Neuronal stem cell (in vitro differentiated cells): ENCODE data around the gene ONECUT1.

Experiments used
- DNase-seq: peaks from one replicate; pipeline ENCODE4 v3.0.0-alpha.2; 2013; ENCODE audit warnings: low spot score
- H2AFZ ChIP-seq: one replicate; pipeline ENCODE4 v1.6.1; 2013; ENCODE audit warnings: mild to moderate bottlenecking, low read length, inconsistent platforms
- H2AK5ac ChIP-seq: 2 replicates; pipeline ENCODE4 v1.6.1; 2013; ENCODE audit warnings: low read depth, mild to moderate bottlenecking, inconsistent platforms, low read length, moderate library complexity, mixed read lengths
- H2BK120ac ChIP-seq: 2 replicates; pipeline ENCODE4 v1.6.1; 2013; ENCODE audit warnings: low read depth, mild to moderate bottlenecking, inconsistent platforms, low read length, moderate library complexity, mixed read lengths
- H2BK12ac ChIP-seq: one replicate; pipeline ENCODE4 v1.6.1; 2013; ENCODE audit warnings: low read length, inconsistent platforms
- H2BK15ac ChIP-seq: 2 replicates; pipeline ENCODE4 v1.6.1; 2013; ENCODE audit warnings: mild to moderate bottlenecking, low read length, inconsistent platforms, mixed read lengths
- H2BK5ac ChIP-seq: one replicate; pipeline ENCODE4 v1.6.1; 2013; ENCODE audit warnings: inconsistent platforms, mild to moderate bottlenecking, low read length, moderate library complexity
- H3K14ac ChIP-seq: one replicate; pipeline ENCODE4 v1.6.1; 2013; ENCODE audit warnings: low read length, inconsistent platforms
- H3K18ac ChIP-seq: 2 replicates; pipeline ENCODE4 v1.6.1; 2013; ENCODE audit warnings: low read length, inconsistent platforms
- H3K23ac ChIP-seq: 2 replicates; pipeline ENCODE4 v1.6.1; 2013; ENCODE audit warnings: low read depth, mild to moderate bottlenecking, mixed read lengths, low read length, inconsistent platforms; ENCODE audit not compliant: poor library complexity
- H3K27ac ChIP-seq: replicated peaks from 3 replicates; pipeline ENCODE4 v1.5.1; 2013; ENCODE audit warnings: low read length, inconsistent platforms
- H3K27me3 ChIP-seq, 3 experiments: 2 replicates each; pipeline ENCODE4 v1.6.1; 2013; ENCODE audit warnings: low read length in 3 of 3, mild to moderate bottlenecking in 2 of 3, inconsistent platforms in 1 of 3, low read depth in 1 of 3, mixed read lengths in 1 of 3, moderate library complexity in 1 of 3; ENCODE audit not compliant: control insufficient read depth in 3 of 3, insufficient read depth in 3 of 3
- H3K36me3 ChIP-seq, 2 donors: replicated peaks in 1 of 2; 2 replicates each; pipeline ENCODE4 v1.6.1; 2013; ENCODE audit warnings: low read length in 2 of 2; ENCODE audit not compliant: control insufficient read depth in 2 of 2, insufficient read depth in 2 of 2
- H3K4ac ChIP-seq: 2 replicates; pipeline ENCODE4 v1.6.1; 2013; ENCODE audit warnings: inconsistent platforms, mild to moderate bottlenecking, low read length, moderate library complexity
- H3K4me1 ChIP-seq, 2 donors: 1 replicate in 1 of 2; 2 replicates in 1 of 2; pipeline ENCODE4 v1.6.1; 2013; ENCODE audit warnings: low read length in 2 of 2, low read depth in 1 of 2; ENCODE audit not compliant: control insufficient read depth in 2 of 2, insufficient read depth in 1 of 2
- H3K4me2 ChIP-seq: one replicate; pipeline ENCODE4 v1.6.1; 2013; ENCODE audit warnings: mild to moderate bottlenecking, low read length, inconsistent platforms; ENCODE audit not compliant: insufficient read depth, poor library complexity, severe bottlenecking
- H3K4me3 ChIP-seq, 2 donors: 2 replicates each; pipeline ENCODE4 v1.5.1; 2013; ENCODE audit warnings: low read length in 2 of 2, mild to moderate bottlenecking in 2 of 2, inconsistent platforms in 1 of 2, moderate library complexity in 1 of 2
- H3K79me1 ChIP-seq: one replicate; pipeline ENCODE4 v1.6.1; 2013; ENCODE audit warnings: low read depth, mild to moderate bottlenecking, inconsistent platforms, low read length, moderate library complexity
- H3K9ac ChIP-seq: one replicate; pipeline ENCODE4 v1.6.1; 2013; ENCODE audit warnings: mild to moderate bottlenecking, low read depth, low read length, inconsistent platforms; ENCODE audit not compliant: poor library complexity
- H3K9me3 ChIP-seq, 2 donors: replicated peaks in 1 of 2; 2 replicates each; pipeline versions ENCODE3 to v1.6.1; 2013; ENCODE audit warnings: low read length in 2 of 2, mild to moderate bottlenecking in 2 of 2, inconsistent platforms in 1 of 2, low read depth in 1 of 2, mixed read lengths in 1 of 2, moderate library complexity in 1 of 2; ENCODE audit not compliant: control insufficient read depth in 2 of 2, insufficient read depth in 1 of 2
- H4K8ac ChIP-seq: one replicate; pipeline ENCODE4 v1.6.1; 2013; ENCODE audit warnings: low read depth, mild to moderate bottlenecking, inconsistent platforms, low read length, moderate library complexity
- H4K91ac ChIP-seq: one replicate; pipeline ENCODE4 v1.6.1; 2013; ENCODE audit warnings: low read length, low read depth, mild to moderate bottlenecking, inconsistent platforms; ENCODE audit not compliant: poor library complexity
- WGBS, 2 donors: extraction: QIAGEN DNeasy Blood & Tissue Kit; methylation state at CpG; one replicate each; pipeline ENCODE4 v1.1.7; 2013; ENCODE audit warnings: missing lambda C conversion rate in 2 of 2, mixed read lengths in 1 of 2; ENCODE audit not compliant: insufficient read length in 2 of 2, insufficient replicate concordance in 1 of 2; ENCODE audit errors: extremely low coverage in 2 of 2; 5-methylcytosine and 5-hydroxymethylcytosine counted together

Gene ONECUT1

GRCh38 chr15:52786436-52787122 lies 3.6 kb downstream of the ONECUT1 start:
- Histone ChIP-seq H3K18ac (peak overlapping the region; percentile 40), H3K27me3 (peaks cover 53 to 86% (median 73%) of the 10 kb centered on the region in 3 experiments), H3K4me1 (peaks cover 34 to 40% of the 10 kb centered on the region in 2 donors), H3K23ac (no peak overlapping the region), H3K4ac (no peak overlapping the region), H4K8ac (no peak overlapping the region), H3K79me1 (no peaks in the 10 kb centered on the region), H3K36me3 (no peaks in the 10 kb centered on the region), H2BK15ac (peak overlapping the region; percentile 21), H2AK5ac (peak overlapping the region; percentile 27), H3K9ac (no peak overlapping the region), H3K9me3 (peaks cover 0 to 2% of the 10 kb centered on the region in 2 donors), H2BK12ac (no peak overlapping the region), H3K4me3 (no peak overlapping the region), H2BK5ac (no peak overlapping the region), H3K27ac (no peak overlapping the region), H3K14ac (no peak overlapping the region), H3K4me2 (peak overlapping the region; percentile 44), H4K91ac (no peak overlapping the region), H2BK120ac (no peak overlapping the region), H2AFZ (peak overlapping the region; percentile 51)
- no CpG with 5 or more reads among the region's 28 CpGs for whole genome bisulfite sequencing, 2 donors
- peak; percentile 26 for DNase-seq

GRCh38 chr15:52785672-52786406 lies 4.3 kb downstream of the ONECUT1 start:
- H2BK15ac ChIP-seq = no peak overlapping the region
- no peak overlapping the region for H2BK12ac ChIP-seq
- DNase-seq = peak; percentile 18
- H3K79me1 ChIP-seq = no peaks in the 10 kb centered on the region
- no peak overlapping the region for H2BK120ac ChIP-seq
- H3K4me1 ChIP-seq = peaks cover 31 to 39% of the 10 kb centered on the region in 2 donors
- H3K4ac ChIP-seq = no peak overlapping the region
- peak overlapping the region; percentile 72 for H3K9ac ChIP-seq
- no peak overlapping the region for H2BK5ac ChIP-seq
- WGBS, 2 donors = no CpG with 5 or more reads among the region's 27 CpGs
- peaks cover 0 to 2% of the 10 kb centered on the region in 2 donors for H3K9me3 ChIP-seq
- no peaks in the 10 kb centered on the region for H3K36me3 ChIP-seq
- H2AFZ ChIP-seq = peak overlapping the region; percentile 34
- peak overlapping the region; percentile 61 for H3K4me2 ChIP-seq
- H3K27me3 ChIP-seq = peaks cover 53 to 80% (median 70%) of the 10 kb centered on the region in 3 experiments
- H3K14ac ChIP-seq = peak overlapping the region; percentile 50
- H3K23ac ChIP-seq = peak overlapping the region; percentile 34
- H3K4me3 ChIP-seq = peak overlapping the region in 1 of 2 donors; percentile 3
- H2AK5ac ChIP-seq = no peak overlapping the region
- H3K27ac ChIP-seq = no peak overlapping the region
- H4K8ac ChIP-seq = no peak overlapping the region
- H3K18ac ChIP-seq = peak overlapping the region; percentile 59
- no peak overlapping the region for H4K91ac ChIP-seq

DNA sequence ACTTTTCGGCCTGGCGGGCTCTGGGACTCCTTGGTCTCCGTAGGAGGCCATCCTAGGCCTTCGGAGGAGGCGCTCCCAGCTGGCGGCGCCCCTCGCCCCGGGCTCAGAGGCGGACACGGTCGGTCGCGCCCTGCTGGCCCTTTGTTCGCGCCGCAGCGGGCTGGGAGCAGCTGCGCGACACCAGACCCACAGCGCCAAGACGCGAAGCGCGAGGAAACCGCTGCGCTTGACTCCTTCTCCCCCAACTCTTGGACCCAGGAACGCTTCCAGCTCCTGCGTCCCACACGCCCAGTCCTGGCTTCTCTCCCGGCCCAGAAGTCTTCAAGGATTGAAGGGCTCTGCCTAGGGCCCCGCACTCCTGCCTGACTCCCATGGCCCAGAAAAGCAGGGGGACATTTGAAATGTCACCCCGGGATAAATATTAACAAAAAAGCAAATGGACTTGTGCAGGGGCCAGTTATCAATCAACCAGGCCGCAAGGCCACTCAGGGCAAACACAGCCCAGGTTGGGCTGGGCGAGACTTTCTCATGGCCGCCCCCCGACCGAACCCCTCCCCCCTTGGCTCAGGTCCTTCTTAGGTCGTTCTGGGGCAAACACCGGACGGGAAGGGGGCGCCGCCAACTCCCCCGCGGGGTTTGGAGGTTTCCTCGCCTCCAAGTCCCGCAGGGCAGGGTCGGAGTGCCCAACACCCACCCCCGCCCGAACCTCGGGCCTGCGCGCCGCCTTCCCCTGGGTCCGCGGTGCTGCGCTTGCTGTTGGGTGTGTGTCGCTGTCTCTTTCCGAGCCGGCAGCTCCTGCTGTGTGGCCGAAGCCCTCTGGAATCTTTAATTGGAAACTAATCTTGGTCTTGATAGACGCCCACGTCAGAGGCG lies 5.1 kb downstream of the ONECUT1 start:
- H3K14ac ChIP-seq = peak overlapping the region; percentile 50
- peak overlapping the region; percentile 60 for H2BK15ac ChIP-seq
- H3K9me3 ChIP-seq = peaks cover 0 to 2% of the 10 kb centered on the region in 2 donors
- H2AFZ ChIP-seq = peak overlapping the region; percentile 34
- H3K4me1 ChIP-seq = peaks cover 31 to 39% of the 10 kb centered on the region in 2 donors
- no peak overlapping the region for H2BK120ac ChIP-seq
- H3K9ac ChIP-seq = peak overlapping the region; percentile 18
- peak overlapping the region; percentile 78 for H3K18ac ChIP-seq
- H3K4ac ChIP-seq = no peak overlapping the region
- H3K27ac ChIP-seq = no peak overlapping the region
- peak overlapping the region; percentile 34 for H3K23ac ChIP-seq
- H3K27me3 ChIP-seq = peaks cover 53 to 79% (median 66%) of the 10 kb centered on the region in 3 experiments
- H3K4me2 ChIP-seq = peak overlapping the region; percentile 61
- peak overlapping the region in 1 of 2 donors; percentile 4 for H3K4me3 ChIP-seq
- no peaks in the 10 kb centered on the region for H3K36me3 ChIP-seq
- peak overlapping the region; percentile 60 for H2AK5ac ChIP-seq
- no CpG with 5 or more reads among the region's 64 CpGs for WGBS, 2 donors
- peak overlapping the region; percentile 5 for H2BK12ac ChIP-seq
- H4K91ac ChIP-seq = no peak overlapping the region
- DNase-seq = peak; percentile 23
- no peak overlapping the region for H2BK5ac ChIP-seq
- H4K8ac ChIP-seq = no peak overlapping the region
- no peaks in the 10 kb centered on the region for H3K79me1 ChIP-seq
